KBM-7 (cell line): Measurements from ENCODE around the gene CA5B.
A peak's percentile ranks its signal among the peaks of the same experiment; 100 is the strongest.
"Not testable (repeated sequence)": the region's sequence is repeated elsewhere in the genome, so short reads cannot be mapped to it uniquely, and the experiment has no call there.

Experiments used
- DNase-seq: peaks from one replicate; pipeline ENCODE4 v3.0.0-alpha.2; 2015
- in situ Hi-C: fragments of 300-500 bp; cut with MboI; formaldehyde crosslinking; loops from 2 replicates; pipeline ENCODE4 v1.14.3; 2020; ENCODE audit warnings: low sequenced_read_pairs, low pct_unique_long_range_greater_than_20kb, mixed read lengths

The CA5B gene

DNA sequence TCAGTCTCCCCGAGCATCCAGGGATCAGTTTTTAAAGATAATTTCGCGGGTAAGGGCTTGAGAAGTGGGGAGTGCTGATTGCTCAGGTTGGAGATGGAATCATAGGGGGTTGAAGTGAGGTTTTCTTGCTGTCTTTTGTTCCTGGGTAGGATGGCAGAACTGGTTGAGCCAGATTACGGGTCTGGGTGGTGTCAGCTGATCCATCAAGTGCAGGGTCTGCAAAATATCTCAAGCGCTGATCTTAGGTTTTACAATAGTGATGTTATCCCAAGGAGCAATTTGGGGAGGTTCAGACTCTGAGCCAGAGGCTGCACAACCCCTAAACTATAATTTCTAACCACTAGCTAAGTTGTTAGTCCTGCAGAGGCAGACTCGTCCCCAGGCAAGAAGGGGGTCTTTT is 8.6 kb downstream of the CA5B start:
- in situ Hi-C loops, DNase-seq: not testable (repeated sequence)

DNA sequence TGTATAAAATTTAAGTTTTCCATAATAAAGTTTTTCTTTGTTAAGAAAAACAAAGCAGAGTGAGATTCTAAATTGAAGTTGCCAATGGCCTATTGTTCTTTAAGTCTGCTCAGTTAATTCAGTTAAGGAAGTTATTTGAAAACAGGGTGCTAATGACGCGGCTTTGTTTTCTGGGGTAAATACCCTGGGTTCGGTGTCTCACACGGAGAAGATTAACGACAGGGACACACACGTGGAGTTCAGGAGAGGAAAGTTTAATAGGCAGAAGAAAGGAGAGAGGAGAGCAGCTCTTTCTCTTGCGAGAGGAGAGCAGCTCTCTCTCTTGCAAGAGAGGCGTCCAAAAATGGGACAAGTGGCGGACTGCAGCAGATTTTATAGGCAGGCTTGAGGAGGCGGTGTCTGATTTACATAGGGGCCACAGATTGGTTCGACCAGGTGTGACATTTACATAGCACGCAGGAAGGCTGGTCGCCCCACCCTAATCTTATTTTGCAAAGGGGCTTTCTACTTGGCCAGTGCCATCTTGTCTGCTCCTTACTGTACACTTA is 9.6 kb downstream of the CA5B start:
- no peak for DNase-seq
- in situ Hi-C loops, result no loop called here

DNA sequence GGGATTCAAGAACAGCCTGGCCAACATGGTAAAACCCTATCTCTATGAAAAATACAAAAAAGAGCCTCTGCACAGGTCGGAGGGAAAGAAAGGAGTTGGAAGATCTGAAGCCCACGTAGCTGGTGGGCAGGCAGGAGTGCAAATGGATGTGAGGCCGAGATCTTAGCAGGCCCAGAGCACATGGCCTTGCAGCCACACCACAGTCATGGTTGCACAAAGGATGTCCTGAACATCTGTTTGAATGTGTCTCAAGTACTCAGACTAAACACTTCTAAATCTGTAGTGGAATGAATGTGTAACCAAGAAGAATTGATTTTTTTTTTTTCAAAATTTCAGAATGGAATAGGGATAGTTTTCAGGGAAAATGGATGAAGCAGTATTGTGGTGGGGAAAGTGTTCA is 10.8 kb downstream of the CA5B start:
- no peak for DNase-seq
- in situ Hi-C loops, result no loop called here

DNA sequence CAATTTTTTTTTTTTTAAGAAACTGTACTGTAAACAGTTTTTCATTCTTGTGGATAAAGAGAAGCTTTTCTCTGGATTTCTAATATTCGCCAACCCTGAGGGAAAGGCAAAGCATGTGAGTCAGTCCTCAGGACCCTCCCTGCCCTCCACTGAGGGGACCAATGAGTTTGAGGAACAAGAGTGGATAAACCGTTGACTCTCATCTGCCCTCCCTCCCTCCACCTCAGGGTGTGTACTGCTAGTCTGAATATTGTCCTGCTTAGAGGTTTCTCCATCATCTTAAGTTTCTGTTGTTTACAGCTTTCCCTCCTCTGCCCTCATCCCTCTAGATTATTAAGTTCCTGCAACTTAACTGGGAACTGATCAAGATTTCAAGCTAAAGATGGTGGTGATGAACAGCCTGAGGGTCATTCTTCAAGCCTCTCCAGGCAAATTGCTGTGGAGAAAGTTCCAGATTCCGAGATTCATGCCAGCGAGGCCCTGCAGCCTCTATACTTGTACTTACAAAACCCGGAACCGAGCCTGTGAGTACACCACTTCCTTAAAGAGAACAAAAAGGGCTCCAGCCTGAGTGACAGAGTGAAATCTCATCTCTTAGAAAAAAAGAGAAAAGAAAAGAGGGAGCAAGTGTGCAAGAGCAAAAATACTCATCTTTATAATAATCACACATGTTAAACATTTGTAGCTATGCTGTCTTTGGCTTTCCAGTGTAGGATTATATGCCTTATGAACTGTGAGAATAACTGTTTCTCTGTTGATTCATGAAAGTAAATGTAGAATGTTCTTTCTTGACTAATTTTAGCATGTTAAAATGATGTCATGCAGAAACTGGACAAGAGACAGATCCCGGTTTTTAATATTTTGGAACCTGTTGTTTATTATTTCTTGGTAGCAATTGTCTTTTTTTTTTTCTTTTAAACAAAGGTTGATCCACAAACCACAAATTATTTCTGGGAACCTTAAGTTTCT is 11.9 kb downstream of the CA5B start:
- peak; percentile 69 for DNase-seq
- in situ Hi-C loops, result no loop called here

DNA sequence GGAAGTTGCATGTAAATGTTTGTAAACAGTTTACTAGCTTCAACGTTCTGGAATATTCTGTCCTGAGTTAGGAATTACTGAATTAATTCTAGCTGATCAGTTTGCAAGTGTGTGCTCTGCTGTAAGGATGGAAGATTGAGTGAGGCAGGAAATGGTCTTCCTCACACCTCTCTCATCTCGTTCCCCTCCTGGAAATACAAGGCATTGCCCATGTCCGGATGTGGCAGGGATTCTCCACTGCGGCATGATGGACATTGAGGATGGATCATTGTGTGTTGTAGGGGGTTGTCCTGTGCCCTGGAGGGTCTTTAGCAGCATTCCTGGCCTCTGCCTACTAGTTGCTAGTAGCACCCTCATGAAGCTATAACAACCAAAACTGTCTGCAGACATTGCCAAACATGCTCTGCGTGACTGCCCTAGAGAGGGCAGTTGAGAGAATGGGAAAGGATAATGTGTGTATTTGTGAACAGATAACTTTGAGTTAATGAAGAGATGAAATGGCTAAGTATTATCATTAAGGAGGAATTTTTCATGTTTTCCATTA is 12.6 kb downstream of the CA5B start:
- in situ Hi-C loops, result no loop called here
- DNase-seq, result no peak

DNA sequence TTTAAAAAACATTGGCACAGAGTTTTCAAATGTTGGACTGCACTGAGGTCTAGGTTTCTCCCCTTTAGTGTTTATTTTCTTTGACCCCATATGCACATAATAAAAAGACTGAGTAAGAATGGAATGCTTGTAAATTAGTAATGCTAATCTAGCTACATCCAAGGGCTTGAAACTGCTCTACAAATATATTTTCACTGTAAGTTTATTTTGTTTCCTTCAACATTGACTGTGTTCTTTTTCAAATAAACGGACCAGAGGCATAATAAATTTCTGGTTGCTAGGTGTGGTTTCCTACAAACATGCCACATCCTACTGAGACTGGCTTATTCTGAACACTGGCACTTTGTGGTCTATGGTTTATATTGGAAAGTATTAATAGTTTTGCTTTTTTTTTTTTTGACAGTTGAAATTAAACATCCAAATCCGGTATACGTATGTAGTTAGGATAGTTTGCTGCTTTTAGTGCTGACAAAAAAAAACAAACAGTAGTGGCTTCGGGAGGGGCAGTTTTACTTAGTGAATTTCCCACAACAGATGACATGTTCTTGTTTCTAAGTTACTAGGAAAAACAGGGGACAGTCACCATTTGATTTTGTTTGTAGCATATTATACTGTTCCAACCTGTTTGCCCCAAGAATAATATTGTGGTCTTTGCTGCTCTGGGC is 13.2 kb downstream of the CA5B start:
- in situ Hi-C loops, result no loop called here
- DNase-seq, result peak; percentile 58

DNA sequence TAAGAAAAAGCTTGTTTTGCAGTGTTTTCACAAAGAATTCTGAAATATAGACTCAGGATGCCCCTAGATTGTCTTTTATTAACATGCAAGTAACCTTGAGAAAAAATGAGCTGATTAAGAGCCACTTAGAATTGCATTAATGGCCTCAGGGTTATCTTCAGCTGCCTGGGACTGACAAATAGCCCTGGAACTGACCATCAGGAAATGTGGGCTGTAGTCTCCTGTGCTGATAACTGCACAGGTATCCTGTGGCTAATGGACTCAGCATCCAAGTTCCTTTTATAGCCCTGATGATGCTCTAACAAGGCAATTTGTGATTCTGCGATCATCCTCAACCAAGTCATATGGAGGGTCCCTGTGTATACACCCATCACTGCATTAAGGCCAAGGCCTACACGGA is 17.0 kb downstream of the CA5B start:
- in situ Hi-C loops, result no loop called here
- DNase-seq, result no peak

DNA sequence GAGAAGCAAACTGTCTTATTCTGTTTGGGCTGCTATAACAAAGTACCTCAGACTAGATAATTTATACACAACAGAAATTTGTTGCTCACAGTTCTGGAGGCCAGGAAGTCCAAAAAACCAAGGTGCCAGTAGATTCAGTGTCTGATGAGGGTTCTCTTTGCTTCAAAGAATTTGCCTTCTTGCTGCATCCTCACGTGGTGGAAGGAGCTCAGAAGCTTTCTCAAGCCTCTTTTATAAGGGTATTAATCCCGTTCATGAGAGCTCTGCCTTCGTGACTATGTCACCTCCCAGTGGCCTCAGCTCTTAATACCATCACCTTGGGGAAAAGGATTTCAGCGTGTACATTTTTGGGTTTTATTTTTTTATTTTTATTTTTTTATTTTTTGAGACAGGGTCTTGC is 20.1 kb downstream of the CA5B start:
- in situ Hi-C loops, result no loop called here
- DNase-seq, result no peak

DNA sequence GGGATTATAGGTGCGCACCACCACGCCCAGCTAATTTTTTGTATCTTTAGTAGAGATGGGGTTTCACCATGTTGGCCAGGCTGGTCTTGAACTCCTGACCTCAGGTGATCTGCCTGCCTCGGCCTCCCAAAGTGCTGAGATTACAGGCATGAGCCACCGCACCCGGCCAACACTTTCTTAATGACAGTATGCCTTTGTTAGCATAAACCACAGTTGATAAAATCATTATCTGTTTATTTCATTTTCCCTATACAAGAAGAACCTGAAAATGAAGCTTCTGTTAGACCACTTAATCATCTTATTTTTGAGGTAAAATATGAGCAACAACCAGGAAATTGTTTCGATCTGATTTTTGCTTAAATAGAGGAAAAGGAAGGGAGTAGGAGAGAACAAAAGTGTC is 21.8 kb downstream of the CA5B start:
- in situ Hi-C loops, DNase-seq: not testable (repeated sequence)

DNA sequence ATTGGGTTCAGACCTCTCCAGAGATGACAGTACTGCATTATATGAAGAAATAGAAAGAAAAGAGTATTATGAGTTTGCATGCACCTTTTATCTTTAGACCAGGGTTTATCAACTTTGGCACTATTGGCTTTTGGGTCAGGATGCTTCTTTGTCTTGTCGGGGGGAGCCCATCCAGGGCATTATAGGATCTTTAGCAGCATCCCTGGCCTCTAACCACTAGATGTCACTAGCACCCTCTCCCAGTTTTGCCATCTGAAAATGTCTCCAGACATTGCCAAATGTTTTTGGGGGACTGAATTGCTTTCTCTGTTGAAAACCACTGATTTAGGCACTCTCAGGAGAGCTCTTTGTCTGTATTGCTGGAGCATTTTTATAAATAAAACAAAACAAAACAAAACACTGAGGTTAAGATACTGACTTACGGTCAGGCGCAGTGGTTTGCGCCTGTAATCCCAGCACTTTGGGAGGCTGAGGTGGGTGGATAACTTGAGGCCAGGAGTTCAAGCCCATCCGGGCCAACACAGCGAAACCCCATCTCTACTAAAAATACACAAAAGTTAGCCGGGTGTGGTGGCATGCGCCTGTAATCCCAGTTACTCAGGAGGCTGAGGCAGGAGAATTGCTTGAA is 23.6 kb downstream of the CA5B start:
- DNase-seq, result peak; percentile 72
- in situ Hi-C loops, result no loop called here

DNA sequence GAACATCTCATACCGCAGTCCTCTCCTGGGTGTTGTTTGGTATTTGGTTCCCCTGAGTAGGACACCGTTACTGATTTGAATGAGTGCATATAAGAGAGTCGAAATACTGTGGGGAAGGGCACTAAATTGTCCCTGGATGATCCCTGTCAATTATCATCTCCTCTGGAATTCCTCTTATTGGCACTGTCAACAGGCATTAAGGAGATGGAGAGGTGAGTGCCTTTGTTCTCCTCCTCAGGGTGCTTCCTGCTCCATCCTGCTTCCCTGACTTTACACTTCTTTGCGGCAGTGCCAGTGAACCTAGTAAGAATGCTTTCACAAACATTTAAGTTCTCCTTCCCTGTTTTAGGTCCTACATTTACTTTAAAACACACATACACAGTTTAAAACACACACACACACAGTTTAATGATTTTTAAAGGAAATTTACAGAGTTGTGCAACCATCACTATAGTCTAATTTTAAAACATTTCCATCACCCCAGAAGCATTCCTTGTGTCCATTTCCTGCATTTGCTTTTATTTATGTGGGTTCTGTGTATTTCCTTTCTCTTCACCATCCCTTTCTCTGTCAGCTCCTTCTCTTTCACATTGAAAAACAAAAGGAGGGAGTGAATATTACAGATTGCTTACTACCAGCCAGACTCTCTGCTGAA is 31.4 kb downstream of the CA5B start:
- DNase-seq, result no peak

DNA sequence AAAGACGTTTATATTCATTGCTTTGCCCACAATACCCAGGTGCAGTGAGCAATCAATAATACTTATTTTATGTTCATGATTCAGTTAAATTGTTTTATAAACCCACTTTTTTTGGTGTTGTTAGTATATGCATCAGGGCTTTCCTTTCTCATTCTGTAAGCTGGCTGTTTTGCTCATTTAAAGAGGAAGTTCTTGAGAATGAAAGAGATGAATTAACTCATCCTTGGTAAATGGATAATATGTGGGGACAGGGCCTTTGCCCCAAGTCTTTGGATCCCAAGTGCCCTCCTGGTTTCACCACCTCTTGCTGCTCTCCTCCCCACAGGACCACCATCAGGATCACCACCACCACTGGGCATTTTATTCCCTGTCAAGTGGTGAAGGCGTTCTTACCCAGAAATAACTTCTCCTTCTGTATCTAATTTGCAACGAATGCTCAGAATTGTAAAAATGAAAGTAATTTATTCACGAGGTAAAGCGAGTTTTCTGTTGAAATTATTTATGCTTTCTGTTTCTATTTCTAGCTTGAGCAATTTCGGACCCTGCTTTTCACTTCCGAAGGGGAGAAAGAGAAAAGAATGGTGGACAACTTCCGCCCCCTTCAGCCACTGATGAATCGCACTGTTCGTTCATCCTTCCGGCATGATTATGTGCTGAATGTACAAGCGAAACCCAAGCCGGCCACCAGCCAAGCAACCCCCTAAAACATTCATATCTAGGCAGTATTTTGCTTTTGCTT is 44.1 kb downstream of the CA5B start:
- in situ Hi-C loops, result no loop called here
- no peak for DNase-seq

More for the DNA sequence above, 31.4 kb downstream of the CA5B start:
- in situ Hi-C loops, result no loop called here

DNA sequence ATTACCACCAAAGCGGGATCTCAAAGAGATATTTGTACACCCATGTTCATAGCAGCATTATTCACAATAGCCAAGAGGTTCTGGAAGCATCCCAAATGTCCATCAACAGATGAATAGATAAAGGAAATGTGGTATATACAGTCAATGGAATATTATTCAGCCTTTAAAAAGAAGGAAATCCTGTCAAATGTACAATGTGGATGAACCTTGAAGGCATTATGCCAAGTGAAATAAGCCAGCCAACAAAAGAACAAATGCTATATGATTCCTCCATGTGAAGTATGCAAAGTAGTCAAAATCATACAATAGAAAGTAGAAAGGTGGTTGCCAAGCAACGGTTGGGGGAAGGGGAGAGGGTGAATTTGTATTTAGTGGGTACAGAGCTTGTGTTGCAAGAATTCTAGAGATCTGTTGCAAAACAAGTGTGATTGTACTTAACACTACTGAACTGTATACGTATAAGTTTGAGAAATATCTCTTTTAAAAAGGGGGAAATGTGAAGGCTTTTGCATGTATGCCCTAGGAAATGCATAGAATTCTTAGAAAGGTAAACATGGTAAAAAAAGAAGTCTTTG is 47.2 kb downstream of the CA5B start:
- no peak for DNase-seq
- in situ Hi-C loops, result no loop called here

DNA sequence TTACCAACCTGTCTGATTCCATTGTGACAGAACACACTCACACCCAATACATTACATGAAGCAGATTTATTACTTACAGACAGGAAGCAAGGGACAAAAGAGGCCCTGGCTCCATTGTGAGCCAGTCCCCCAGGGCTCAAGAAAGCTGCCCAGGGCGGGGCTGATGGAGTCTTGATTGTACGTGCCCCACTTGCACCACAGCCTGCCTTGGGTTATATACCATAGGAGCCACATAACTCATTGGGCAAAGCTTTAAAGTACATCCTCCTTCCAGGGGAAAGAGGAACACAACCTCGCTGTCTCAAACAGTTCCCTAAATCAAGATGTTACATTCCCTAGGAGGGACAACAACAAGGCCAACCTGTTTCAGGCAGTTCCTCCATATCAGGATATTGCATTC is 48.8 kb downstream of the CA5B start:
- in situ Hi-C loops, result no loop called here
- DNase-seq, result peak; percentile 48

DNA sequence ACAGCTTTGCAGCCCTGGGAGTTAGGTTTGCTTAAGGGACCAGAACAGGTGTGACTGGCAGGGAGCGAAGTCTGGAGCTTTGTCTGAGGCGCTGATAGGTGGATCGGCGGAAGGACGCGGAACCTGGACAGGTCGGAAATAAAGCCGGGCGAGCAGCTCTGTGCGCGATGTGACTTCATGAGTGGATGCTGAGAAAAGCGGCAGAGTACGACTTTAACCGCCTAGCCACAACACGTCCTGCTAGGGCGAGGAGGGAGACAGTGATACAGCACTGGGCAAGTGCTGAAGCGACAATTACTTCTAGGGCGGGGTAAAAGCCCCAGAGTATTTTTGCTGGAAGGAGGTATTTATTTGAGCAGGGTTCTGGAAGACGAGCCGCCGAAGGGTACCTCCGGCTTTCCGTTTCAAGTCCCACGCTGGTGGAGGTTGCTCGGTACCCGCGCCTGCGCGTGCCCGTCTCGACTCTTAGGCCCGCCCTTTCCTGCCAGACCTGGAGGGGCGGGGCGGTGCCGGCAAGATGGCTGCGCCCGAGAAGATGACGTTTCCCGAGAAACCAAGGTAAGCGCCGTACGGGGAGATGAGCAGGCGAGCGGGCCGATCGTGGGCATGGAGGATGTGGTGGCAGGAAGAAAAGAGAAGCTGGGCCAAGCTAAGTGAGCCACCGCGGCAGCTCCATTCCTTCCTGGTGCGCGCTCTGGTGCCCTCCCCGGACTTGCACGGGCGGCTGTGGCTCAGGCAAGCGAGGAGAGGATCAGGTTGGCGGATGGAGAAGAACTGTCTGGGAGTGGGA is 52.1 kb downstream of the CA5B start, which contains the start of gene ZRSR2:
Gene ZRSR2, plus strand, starts transcription at position 506 of the 790 bp plus-strand sequence. Its CDS starts 12 bp downstream, at position 518.
- in situ Hi-C loops, result no loop called here

DNA sequence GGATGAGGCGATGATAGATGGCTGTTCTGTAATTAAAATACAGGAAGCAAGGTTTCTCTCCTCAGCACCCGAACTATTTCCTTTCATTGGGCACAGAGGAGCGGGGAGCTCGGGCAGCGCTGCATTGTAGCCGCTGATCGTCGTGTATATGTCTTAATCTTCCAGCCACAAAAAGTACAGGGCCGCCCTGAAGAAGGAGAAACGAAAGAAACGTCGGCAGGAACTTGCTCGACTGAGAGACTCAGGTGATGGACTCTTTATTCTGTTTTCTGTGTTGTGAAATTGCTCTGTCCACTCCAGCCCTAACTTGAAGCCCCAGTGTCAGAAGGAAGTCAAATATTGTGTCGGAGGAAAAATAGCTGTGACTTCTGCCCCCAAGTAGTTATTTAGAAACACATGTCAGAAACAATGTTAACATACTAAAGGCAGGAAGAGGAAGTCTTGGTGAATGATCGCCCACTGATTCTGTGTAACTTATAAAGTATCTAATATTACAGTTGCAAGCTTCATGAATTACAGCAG is 52.8 kb downstream of the CA5B start:
- in situ Hi-C loops, result no loop called here

More for the DNA sequence above, 52.1 kb downstream of the CA5B start, which contains the start of gene ZRSR2:
- peak; percentile 93 for DNase-seq

DNA sequence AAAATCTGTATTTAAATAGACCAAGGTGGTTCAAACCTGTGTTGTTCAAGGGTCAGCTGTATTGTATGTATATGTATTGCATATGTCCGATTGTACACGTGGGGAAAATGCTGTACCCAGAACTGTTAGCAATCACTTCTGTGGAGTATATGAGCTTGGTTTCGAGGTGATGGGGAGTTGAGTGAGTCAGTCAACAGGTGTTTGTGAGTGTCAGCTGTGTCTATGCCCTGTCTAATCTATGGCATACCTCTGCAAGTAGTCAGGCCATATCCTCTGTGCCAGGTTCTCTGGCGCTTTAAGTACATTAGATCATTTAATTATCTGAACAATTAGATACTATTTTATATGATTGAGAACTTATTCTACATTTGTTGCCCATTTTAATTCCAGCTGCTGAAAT is 59.6 kb downstream of the CA5B start:
- in situ Hi-C loops, result no loop called here
- no peak for DNase-seq

More for the DNA sequence above, 52.8 kb downstream of the CA5B start:
- no peak for DNase-seq
